Glutamatergic neuron (in vitro differentiated cells): ENCODE results near the gene AFAP1. TPM values are rescaled to one million over a fixed set of nuclear protein-coding genes. Genes with fewer than 3 reads are reported as not detected.

Experiments used
- DNase-seq: peaks from one replicate; pipeline ENCODE4 v3.0.0; 2022
- H3K27ac Mint-ChIP-seq: one replicate; pipeline ENCODE4 v1.8.0; 2020; ENCODE audit warnings: mild to moderate bottlenecking, mixed read lengths, inconsistent platforms; ENCODE audit not compliant: unreplicated experiment
- H3K27me3 Mint-ChIP-seq: one replicate; pipeline ENCODE4 v1.8.0; 2020; ENCODE audit warnings: mild to moderate bottlenecking, moderate library complexity, mixed read lengths, inconsistent platforms; ENCODE audit not compliant: unreplicated experiment
- H3K36me3 Mint-ChIP-seq: one replicate; pipeline ENCODE4 v1.8.0; 2020; ENCODE audit warnings: mild to moderate bottlenecking, mixed read lengths, inconsistent platforms; ENCODE audit not compliant: unreplicated experiment
- H3K4me1 Mint-ChIP-seq: one replicate; pipeline ENCODE4 v1.8.0; 2020; ENCODE audit warnings: mild to moderate bottlenecking, low read depth, mixed read lengths, inconsistent platforms; ENCODE audit not compliant: unreplicated experiment
- H3K4me3 Mint-ChIP-seq: one replicate; pipeline ENCODE4 v1.8.0; 2020; ENCODE audit warnings: mild to moderate bottlenecking, mixed read lengths, inconsistent platforms; ENCODE audit not compliant: unreplicated experiment
- H3K9me3 Mint-ChIP-seq: one replicate; pipeline ENCODE4 v1.8.0; 2020; ENCODE audit warnings: mild to moderate bottlenecking, moderate library complexity, mixed read lengths, inconsistent platforms; ENCODE audit not compliant: unreplicated experiment
- CTCF ChIP-seq: fragments of 200-600 bp; sonication (generic); IDR thresholded peaks from one replicate; pipeline ENCODE4 v1.5.0; 2021; ENCODE audit not compliant: partially characterized antibody, unreplicated experiment
- total RNA-seq: library from RNA; stranded (reverse); fragmentation: NEBNext Ultra II Directional; extraction: Animal tissue kit (Norgen Biotek cat#: 25700); gene quantifications from one replicate; pipeline ENCODE4 v1.2.1, GENCODE V29; 2021; ENCODE audit not compliant: unreplicated experiment

AFAP1 gene
- total RNA-seq, 1 donor from 2014 or later = 528 TPM

- H3K9me3 Mint-ChIP-seq = peaks cover 59% of the 10 kb centered on the region
- H3K4me1 Mint-ChIP-seq = peaks cover 85% of the 10 kb centered on the region
- DNase-seq = no peak
- peaks cover 51% of the 10 kb centered on the region for H3K27me3 Mint-ChIP-seq
- H3K36me3 Mint-ChIP-seq = peaks cover 8% of the 10 kb centered on the region
- peak overlapping the region; percentile 100 for H3K27ac Mint-ChIP-seq
- TF ChIP-seq CTCF = no peak
- H3K4me3 Mint-ChIP-seq = peak overlapping the region; percentile 92
Observed at GRCh38 chr4:7902826-7903225, 36.8 kb downstream of the AFAP1 start.

- DNase-seq = peak; percentile 57
- Mint-ChIP-seq H3K4me3 (peak overlapping the region; percentile 92), H3K36me3 (peaks cover 10% of the 10 kb centered on the region)
Observed at GRCh38 chr4:7902101-7902553, 37.5 kb downstream of the AFAP1 start.

GRCh38 chr4:7901311-7901885 lies 38.3 kb downstream of the AFAP1 start:
- Mint-ChIP-seq H3K9me3 (peaks cover 57% of the 10 kb centered on the region), H3K27me3 (peaks cover 54% of the 10 kb centered on the region), H3K36me3 (peaks cover 10% of the 10 kb centered on the region), H3K4me3 (peak overlapping the region; percentile 92), H3K27ac (peak overlapping the region; percentile 100), H3K4me1 (peaks cover 84% of the 10 kb centered on the region)
- DNase-seq = peak; percentile 43
- no peak for TF ChIP-seq CTCF

More at GRCh38 chr4:7902101-7902553, 37.5 kb downstream of the AFAP1 start:
- Mint-ChIP-seq H3K9me3 (peaks cover 57% of the 10 kb centered on the region), H3K4me1 (peaks cover 83% of the 10 kb centered on the region), H3K27ac (peak overlapping the region; percentile 100), H3K27me3 (peaks cover 51% of the 10 kb centered on the region)
- TF ChIP-seq CTCF = no peak

GRCh38 chr4:7900334-7900909 lies 39.2 kb downstream of the AFAP1 start:
- Mint-ChIP-seq H3K9me3 (peaks cover 52% of the 10 kb centered on the region), H3K4me1 (peaks cover 80% of the 10 kb centered on the region), H3K4me3 (peak overlapping the region; percentile 92), H3K27ac (peak overlapping the region; percentile 100), H3K27me3 (peaks cover 56% of the 10 kb centered on the region), H3K36me3 (peaks cover 10% of the 10 kb centered on the region)
- DNase-seq = no peak
- no peak for TF ChIP-seq CTCF
